GM21423 (cell line): Measurements from ENCODE around the gene PPP1R9A.

Experiments used
- ATAC-seq: cut with Tn5 transposase; IDR thresholded peaks from one replicate; pipeline ENCODE4 v1.9.1; 2021; ENCODE audit warnings: mild to moderate bottlenecking, moderate library complexity; ENCODE audit not compliant: unreplicated experiment

PPP1R9A gene

DNA sequence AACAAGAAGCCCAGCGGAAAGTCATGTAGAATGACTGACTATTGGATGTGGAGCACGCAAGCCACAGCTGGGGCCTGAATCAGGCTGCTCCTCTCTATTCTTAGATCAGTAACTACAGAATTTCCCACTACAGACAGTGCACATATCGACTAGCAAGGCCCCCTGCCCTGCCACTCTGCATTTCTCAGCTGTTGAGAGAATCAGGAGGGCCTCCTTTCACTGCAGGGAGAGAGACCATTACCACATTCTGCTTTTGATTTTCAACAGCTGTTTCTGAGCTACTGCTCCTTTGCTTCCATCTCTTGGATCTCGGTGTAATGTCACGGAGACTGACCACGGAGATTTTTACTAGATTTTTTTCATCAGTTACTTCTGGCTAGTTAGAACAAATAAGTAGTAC, 343.2 kb downstream of the PPP1R9A start:
- ATAC-seq, result no peak

DNA sequence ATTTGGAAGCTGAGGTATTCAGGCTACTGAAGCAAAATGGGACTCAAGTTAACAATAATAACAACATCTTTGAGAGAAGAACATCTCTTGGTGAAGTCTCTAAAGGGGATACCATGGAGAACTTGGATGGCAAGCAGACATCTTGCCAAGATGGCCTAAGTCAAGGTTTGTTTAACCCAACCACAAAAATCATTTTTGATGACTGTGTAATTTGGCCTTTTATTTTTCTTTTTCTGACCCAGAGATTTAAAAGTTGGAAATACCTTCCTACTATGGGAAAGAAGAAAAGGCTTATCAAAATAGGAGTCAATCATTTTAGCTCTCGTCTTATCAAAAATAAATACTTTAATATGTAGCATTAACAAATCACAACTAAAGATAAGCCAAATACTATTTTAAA, 344.6 kb downstream of the PPP1R9A start:
- no peak for ATAC-seq

DNA sequence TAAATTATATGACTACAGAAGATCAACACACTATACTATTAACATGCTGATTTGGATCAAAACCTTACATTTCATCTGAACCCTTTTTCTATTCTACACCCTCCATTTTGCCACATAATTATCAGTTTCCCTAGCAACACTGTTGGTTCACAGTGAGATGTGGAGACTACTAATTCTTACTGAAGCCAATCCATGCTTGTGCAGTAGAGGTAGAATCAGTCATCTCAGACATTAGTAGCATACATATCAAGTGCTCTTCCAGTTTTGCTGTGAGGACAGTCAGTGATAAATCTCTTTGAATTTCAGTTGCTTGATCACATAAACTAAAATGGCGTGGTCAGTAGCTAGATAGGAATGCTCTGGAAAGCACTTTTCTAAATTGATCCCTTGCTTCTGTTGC, 346.6 kb downstream of the PPP1R9A start:
- ATAC-seq, result no peak

DNA sequence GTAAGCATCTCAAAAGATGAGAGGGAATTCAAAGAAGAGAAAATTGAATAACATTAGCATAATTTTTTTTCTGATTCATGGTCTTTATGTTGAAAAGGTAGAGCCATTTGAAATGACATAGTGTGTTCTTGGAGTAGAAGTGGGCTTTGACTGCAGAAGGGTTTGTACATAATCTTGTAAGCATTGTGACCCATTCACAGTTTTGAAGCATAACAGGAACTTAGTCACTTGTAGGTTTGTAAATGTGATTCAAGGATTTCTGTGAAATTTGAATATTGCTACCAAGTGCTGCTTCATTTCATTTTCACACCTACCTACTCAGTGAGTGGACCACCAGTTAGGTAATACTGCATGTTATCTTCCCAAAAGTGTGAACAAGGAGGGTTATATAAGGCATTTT, 348.3 kb downstream of the PPP1R9A start:
- ATAC-seq, result no peak

DNA sequence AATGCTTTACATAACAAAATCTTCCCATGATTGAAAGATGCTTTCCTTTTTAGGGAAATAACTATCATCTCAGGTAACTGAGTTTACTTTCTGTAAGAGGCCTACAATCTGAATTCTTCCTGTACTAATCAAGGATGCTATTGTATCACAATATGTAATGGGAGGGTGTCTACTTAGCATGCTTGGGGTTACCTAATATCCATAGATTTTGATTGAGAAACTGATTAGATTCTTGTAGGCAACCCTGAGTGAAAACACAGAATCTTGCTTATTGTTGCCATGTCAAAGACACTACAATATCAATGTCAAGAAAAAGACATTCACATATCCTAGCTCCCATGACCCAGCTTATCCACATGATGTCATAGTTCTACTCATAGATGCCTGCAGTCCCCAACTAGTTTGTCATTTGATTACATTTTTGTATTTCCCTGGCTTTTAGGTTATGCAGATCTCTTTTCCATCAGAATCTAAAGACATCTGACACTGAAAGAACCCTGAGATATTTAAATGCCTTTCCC, 354.6 kb downstream of the PPP1R9A start:
- no peak for ATAC-seq

DNA sequence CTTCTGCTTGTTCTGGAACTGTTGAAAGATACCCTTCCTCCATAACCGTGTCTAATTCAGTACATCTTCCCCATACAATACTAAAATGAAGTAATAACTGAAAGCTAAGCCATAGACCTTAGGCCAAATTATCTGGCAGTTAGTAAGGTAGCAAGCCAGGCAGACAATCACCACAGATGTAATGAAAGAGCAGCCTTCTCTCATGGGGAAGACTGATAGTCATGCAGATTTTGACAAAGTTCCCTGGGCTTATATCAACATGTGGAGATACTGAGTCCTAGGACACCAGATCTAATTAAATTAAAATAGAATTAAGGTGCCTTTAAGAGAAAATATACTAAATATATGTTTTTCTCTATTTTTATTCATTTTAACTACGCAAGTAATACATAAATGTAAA, 355.5 kb downstream of the PPP1R9A start:
- ATAC-seq, result no peak

DNA sequence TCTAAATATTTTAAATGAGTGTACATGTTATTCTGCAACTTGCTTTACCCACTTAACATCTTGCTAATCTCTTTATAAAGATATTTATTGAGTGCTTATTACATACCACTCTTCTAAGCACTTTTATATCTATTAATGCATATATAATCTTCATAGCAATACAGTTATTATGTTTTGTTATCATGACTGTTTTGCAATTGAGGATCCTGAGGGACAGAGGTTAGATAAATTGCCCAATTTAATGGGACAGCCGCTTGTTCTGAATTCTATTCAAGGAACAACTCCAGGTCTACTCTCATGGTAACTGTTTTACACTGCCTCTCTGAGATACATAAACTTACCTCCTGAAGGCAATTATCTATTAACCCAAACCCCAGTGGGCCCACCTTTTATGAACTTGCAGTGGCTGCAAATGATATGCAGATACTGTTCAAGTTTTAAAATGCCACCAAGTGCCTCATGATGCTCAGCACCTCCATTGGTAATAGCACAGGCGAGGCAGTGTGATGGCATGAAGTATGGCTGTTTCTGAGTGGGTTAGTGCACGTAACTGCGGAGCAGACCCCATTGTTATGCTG, 356.5 kb downstream of the PPP1R9A start:
- no peak for ATAC-seq

DNA sequence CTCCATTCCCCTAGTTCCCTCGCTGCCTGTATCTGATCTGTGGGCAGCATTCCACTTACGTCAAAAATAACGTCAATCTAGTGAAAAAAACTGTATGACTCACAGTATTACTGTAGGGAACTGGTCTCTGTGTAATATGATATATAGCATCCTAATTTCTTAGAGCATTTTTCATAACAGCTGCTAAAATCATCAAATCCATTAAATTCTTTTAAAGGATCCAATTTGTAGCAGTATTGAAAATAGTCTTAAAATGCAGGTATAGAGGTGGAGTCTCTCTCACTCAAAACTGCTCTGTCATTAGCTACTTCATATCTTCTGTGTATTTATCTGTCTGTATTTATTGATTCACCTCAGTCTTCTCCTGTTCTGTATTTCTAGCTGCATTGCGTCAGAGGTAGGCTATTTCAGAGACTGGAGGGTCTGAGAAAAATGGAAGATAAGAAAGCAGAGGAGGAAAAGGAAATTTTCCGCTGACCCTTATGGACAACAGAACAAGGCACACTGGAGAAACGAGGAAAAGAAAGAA, 357.0 kb downstream of the PPP1R9A start:
- ATAC-seq, result no peak

DNA sequence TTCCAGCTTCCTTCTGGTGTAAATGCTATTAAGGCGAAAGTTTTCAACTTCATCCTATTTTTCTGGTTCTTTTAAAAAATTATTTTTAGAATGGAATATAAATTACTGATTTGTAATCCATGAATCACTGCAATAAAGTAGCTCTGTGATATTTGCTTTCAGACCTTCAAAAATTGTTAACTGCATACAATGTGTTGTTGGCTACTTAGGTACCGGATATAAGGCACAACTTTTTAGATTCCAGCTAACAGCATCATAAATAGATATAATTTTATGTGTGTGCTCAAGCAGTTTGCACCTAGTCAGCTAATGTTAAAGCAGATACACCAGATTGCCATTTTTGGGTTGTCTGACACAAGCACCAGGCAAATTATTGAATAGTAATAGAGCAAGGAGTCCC, 358.2 kb downstream of the PPP1R9A start:
- no peak for ATAC-seq

DNA sequence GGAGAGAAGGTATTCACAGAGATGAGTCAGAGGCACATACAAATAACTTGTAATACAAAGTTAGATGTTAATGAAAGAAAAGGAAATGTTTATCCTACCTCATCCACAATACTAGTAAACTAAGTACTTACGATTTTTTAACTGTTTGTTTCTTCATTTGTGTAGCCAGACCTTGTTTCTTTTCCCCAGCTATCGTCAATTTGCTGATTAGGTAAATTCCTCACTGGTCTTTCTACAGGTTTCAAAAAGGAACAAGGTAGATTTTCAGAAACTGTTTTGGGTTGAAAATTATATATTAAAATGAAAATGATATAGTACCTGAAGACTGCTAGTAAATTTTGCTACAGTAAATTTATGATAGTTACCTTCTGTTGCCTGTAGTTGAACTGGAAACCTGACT, 360.4 kb downstream of the PPP1R9A start:
- no peak for ATAC-seq

DNA sequence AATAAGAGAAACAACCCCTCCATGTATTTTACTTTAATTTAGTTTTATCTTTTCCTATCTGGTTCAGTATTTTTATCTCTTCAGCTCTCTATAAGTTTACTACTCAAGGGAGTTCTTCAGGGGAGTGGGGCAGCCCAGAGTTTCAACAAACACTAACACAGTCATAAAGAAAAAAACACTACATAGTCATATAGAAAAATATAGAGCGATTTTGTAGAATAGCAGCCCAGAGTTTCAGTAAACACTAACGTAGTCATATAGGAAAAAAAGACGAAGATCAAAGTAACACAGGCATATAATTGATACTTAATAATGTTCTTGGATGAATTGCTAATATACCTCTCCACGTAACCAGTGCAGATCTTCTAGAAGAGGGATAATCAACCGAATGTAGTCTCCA, 362.2 kb downstream of the PPP1R9A start:
- ATAC-seq, result no peak

DNA sequence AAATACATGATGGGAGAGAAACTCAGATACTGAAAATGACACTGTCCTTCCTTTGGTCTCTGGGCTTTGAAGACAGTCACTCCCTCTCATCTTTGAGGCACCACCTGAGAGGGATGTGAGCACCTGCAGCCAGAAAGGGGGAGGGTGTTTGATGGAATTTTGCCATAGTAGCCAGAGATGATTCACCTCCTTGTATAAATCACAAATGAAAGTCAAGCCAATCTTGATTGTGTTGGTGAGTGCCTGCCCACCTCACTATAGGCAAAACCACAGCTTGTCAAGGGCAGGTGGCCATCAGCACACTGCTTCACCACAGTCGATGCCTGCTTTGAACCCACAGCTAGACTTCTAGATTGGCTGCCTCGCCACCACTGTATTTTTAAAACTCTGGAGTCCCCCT, 368.7 kb downstream of the PPP1R9A start:
- no peak for ATAC-seq

DNA sequence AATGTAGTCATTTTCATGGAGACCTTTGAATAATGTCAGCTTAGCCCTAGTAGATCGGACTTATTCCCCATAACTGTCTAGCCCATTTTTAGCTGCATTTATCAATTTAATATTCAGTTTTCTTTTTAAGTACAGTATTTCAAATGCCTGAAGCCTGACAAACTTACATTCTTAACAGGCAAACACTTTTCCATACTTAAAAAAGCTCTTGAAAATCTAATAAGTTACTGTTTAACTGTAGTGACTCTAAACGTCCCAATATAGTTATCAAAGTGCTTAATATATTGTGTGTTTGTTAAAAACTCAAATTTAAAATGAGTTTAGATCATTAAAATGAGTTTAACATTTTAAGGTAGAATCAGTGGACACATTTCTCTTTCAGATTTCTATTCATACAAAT, 372.0 kb downstream of the PPP1R9A start:
- no peak for ATAC-seq

DNA sequence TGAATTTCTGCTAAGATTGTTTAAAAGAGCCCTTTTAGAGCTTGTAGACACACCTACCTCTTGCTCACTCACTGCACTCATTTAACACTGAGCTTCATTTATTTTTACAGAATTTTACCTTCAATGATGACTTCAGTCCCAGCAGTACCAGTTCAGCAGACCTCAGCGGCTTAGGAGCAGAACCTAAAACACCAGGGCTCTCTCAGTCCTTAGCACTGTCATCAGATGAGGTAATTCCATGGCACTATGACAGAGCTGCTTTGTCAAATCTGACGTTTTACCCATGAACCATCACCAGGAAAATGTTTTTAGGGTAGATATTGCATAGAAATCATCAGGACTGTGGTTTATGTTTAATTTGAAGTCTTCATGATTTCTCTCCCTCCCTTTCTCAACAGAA, 378.7 kb downstream of the PPP1R9A start:
- ATAC-seq, result no peak

DNA sequence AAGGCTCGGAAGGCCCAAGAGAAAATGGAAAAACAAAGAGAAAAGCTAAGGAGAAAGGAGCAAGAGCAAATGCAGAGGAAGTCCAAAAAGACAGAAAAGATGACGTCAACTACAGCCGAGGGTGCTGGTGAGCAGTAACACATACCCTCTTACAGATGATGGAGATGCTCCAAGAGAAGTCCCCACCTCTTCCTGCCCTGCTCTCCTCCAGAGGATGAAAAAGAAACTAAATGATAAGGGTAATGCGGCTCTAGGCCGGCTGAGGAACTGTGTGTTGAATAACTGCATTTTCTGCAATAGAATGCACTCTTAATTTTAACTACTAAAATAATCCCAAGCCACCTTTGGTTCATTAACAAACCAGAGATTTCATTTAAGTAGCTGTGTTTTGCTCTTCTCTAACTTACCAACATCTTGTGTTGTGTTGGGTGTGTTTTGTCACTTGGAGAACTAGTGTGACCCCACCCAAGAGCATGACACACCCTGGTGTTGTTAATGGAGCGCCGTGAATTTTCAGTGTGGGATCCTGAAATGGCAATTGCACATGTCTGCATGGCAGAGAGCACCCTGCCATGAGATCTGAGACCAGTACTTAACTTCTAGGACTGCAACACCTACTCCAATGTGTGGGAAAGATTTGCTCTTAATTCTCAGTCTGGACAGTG, 382.9 kb downstream of the PPP1R9A start:
- ATAC-seq, result no peak

DNA sequence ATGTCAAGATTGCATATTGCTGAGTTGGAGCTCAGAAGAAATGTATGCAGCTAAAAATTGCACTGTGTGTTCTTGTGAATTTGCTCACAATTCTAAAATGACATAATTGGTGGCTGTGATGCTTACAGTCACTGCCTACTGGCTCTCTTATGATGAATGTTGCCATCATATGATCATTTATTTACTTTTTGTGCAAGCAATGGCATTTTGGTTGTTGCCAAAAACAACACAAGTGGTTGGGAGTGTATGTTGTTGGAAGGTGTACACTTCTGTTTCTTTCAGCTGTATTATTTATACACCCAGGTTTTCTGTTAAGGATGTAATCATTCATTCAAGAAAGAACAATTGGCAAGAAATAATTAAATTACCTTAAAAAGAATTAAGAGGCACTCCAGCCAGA, 388.0 kb downstream of the PPP1R9A start:
- ATAC-seq, result no peak

DNA sequence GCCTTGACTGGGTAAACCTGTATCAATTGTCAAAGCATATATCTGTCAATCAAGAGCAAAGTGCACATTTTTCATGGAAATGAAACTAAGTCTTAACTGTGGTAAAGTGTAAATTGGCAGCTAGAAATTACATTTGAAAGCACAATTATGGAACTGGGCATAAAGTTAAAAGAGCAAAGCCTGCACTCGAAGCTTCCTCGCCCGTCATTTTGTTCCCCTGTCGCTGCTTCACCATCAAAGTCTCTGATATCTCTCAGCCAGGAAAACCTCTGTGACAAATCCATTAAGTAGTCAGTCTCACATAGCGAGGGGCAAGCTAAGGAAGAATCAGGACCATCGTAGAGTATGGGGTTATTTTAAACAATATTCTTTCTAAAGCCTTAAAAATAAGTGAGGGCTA, 389.1 kb downstream of the PPP1R9A start:
- no peak for ATAC-seq

DNA sequence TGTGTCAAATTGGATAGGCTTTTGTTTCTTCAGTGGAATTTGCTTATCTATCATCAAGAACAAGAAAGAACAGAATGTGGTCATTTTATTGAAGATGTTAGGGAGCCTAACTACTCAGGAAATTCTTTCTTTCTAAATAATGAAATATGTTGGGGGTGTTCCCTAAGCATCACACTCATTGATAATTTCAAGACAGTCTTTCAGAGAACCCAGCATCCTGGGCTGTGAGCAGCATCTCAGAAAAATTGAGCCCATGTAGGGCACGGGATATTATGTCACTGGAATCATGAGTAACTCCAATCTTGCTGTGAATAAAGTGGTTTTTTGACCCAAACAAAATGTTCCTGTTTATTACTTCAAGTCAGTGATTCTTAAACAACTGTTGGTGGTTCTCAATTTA, 389.6 kb downstream of the PPP1R9A start:
- ATAC-seq, result no peak

DNA sequence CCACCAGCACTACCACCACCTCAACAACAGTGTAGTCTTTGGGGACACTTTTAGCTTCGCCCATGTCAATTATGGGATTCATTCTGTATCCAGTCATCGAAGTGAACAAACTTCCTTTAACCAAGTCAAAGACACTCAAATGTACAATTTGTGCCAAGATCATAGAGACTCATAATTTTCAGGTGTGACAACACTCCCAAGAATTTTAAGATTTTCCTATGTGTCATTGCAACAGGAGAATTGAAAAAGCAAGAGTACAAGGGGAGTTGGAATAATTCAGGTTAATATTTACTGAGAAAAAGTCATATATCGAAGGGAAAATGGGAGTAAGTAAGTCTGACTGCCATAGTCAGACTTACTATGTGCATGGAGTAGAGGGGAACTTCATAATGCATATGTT, 390.7 kb downstream of the PPP1R9A start:
- ATAC-seq, result no peak

DNA sequence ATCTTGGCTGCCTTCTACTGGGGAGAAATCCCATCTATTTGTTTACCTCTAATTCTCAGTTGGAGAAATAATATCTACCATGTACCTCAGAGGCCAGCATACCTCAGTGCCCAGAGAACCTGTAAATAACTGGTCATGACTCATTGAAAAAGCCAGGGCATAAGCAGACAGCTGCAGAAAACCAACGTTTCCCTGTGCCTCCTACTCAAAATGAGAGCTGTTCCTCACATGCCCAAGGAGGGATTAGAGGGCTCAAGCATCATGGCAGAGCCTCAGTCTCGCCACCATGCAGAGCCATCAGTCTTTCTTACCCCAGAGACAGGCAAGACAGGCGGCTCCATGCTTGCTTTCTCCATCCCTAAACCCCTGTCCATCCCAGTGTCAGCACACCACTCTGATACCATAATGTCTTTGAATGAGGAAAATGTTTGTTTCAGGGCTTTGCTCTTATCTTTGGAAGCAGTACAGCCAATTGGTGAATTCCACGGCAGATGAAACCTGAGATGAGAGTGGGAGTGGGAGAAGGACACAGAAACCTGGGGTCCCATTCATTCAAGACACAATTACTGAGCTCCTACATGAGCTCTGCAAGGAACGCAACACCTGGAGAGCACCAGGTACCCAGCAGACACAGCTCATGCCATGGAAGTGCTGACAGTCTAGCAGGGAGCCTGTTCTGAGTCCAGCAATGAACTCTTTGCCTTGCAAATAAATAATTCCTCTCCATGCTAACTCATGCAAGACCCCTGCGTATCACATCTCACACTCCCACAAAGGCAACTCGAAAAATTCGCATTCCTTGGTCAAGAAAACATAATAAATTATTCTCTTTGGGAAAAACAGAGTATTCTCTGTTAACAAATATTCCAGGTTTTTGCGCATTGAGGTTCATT, 395.9 kb downstream of the PPP1R9A start:
- no peak for ATAC-seq

DNA sequence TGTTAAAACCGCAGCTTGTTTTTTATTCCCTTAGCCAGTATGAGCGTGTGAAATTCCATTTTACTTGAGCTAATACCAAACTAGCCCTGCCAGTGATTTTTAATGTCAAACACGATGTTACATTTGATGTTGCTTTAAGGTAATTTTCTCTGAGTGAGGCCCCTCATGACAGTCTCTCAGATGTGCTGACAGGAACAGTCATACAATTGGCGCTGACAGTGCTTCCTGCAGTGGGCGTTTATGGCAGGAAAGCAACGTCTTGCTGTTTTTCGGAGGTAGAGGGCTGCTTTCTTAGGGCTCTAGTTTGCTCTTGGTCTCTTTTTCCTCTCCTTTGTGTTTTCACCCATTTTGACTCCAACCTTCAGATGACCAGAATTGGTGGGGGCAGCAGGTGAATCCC, 397.6 kb downstream of the PPP1R9A start:
- ATAC-seq, result no peak

DNA sequence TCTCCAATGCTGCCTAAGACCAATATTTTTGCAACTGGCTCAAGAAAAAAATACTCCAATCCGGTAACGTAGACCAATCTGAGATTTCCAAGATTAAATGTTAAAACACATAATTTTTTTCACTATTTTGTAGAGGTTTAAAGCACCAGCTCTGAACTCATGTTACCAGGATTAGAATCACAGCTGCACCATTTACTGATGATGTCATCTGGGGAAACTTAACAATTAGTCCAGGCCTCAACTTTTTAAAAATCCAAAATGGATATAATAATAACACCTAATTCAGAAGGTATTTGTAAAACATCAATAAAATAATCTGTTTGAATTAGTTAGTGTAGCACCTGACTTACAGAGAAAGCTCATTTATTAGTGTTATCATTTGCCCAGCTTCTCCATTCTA, 402.6 kb downstream of the PPP1R9A start:
- no peak for ATAC-seq
